ENCODE measurements around the gene ACTR2.

GRCh38 chr2:65300761-65301711 lies 73.4 kb downstream of the ACTR2 start:
- TF ChIP-seq CTCF (IDR thresholded peaks at IDR 0.05) (no peak), POLR2A (IDR thresholded peaks at IDR 0.05) (no peak), POLR2AphosphoS5 (IDR thresholded peaks at IDR 0.05) (peak; percentile 39), EP300 (IDR thresholded peaks at IDR 0.05) (no peak)
